Right lobe of liver (tissue), 4 donors: ENCODE results near the gene CT47C1.

Experiments
- POLR2A ChIP-seq: fragments of 450-650 bp; IDR thresholded peaks from one replicate; pipeline ENCODE4 v1.6.1; 2017; ENCODE audit warnings: antibody characterized with exemption, mild to moderate bottlenecking
- TF ChIP-seq, protein P1 (sequence below), 4 donors: fragments of 200-600 bp in 3 of 4; fragments of 450-650 bp in 1 of 4; IDR thresholded peaks; one replicate each; pipeline versions ENCODE4 v1.5.1 to v1.8.0; 2016 to 2022; ENCODE audit warnings: antibody characterized with exemption in 4 of 4, mild to moderate bottlenecking in 2 of 4
- donor health status: DM: no; HTN: no; CAD: no.
- donor health status: DM: no; HTN: no; CAD: no.
- donor health status: DM: no; HTN: yes; CAD: no.

DNA sequence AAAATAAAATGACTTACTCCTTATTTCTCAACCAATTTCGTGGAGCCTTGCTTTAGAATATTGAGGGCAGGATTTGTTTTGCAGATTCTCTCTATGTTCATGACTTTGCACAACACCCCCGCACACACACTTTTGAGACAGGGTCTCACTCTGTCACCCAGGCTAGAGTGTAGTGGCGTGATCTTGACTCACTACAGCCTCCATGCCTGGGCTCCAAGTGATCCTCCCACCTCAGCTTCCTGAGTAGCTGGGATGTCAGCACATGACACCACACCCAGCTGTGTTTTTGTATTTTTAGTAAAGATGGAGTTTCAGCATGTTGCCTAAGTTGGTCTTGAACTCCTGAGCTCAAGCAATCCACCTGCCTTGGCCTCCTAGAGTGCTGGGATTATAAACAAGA lies 12.0 kb downstream of the CT47C1 start:
- TF ChIP-seq, protein P1, sequence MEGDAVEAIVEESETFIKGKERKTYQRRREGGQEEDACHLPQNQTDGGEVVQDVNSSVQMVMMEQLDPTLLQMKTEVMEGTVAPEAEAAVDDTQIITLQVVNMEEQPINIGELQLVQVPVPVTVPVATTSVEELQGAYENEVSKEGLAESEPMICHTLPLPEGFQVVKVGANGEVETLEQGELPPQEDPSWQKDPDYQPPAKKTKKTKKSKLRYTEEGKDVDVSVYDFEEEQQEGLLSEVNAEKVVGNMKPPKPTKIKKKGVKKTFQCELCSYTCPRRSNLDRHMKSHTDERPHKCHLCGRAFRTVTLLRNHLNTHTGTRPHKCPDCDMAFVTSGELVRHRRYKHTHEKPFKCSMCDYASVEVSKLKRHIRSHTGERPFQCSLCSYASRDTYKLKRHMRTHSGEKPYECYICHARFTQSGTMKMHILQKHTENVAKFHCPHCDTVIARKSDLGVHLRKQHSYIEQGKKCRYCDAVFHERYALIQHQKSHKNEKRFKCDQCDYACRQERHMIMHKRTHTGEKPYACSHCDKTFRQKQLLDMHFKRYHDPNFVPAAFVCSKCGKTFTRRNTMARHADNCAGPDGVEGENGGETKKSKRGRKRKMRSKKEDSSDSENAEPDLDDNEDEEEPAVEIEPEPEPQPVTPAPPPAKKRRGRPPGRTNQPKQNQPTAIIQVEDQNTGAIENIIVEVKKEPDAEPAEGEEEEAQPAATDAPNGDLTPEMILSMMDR (IDR thresholded peaks at IDR 0.05): no peak
- no peak for TF ChIP-seq POLR2A
